T47D (cell line): ENCODE results near the gene MYO9B.

Experiments used
- DNase-seq, 2 experiments: peaks; one replicate each; pipeline versions ENCODE4 v3.0.0 to v3.0.0-alpha.2; 2011 to 2012; ENCODE audit warnings: low read depth in 1 of 2, low spot score in 1 of 2
- JUND ChIP-seq: IDR thresholded peaks from 2 replicates; pipeline ENCODE4 v1.6.1; 2012; ENCODE audit warnings: low read depth
- in situ Hi-C: cut with HindIII; loops from 2 replicates; pipeline ENCODE4 v1.10.0; 2016; ENCODE audit warnings: low sequenced_read_pairs, low pct_unique_long_range_greater_than_20kb

The MYO9B gene

DNA sequence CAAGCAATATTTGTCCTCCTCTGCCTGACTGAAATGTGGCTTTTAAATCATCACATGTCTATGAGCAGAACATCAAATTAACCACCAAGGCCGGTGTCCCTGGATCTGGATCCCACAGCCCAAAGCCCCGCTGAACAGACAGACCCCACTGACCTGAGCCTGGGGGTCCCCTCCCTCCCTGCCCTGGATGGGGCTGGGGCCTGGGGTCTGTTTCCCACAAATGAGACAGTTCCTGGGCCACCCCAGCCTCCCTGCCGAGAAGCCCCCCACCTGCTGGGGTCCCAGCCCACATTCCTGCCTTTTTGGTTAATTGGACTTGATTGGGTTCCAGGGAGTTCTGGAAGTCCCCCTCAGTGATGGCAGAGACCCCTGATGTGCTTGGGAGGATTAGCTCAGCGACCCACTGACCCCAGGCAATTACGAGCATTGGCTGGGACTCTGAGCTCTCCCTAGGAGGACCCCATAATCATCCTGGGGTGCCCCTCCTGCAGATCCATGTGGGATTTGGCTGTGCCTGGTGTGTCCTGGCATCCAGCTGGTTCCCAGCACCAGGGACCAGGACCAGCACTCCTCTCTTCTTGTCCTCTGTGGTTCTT, 29.6 kb upstream of the MYO9B start:
- in situ Hi-C loops, result no loop called here
- DNase-seq, result no peak
- no peak for TF ChIP-seq JUND

DNA sequence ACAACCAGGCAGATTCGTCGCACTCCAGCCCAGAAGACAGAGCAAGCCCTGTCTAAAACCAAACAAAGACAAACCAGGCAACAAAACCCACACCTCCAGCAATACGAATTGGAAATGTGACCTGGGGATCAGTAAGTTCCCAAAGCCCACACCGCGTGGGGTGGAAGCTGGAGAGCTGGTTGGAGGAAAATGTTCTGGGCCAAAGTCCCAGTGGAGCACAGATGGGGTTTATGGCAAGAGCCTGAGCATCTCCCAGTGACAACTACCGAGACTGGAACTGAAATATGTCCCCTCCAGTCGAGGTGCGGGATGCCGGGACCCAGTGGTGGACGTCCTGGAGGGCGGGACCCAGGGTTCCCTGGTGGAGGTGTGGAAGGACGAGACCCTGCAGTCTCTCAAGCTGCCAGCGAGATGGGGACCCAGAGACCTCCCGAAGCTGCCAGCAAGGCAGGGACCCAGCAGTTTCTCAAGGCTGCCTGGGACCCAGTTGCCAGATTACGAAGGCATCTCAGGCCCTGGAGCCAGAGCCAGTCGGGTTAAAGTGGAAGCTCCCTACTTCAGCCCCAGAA, 26.6 kb upstream of the MYO9B start:
- no peak for DNase-seq
- in situ Hi-C loops, result no loop called here
- no peak for TF ChIP-seq JUND

DNA sequence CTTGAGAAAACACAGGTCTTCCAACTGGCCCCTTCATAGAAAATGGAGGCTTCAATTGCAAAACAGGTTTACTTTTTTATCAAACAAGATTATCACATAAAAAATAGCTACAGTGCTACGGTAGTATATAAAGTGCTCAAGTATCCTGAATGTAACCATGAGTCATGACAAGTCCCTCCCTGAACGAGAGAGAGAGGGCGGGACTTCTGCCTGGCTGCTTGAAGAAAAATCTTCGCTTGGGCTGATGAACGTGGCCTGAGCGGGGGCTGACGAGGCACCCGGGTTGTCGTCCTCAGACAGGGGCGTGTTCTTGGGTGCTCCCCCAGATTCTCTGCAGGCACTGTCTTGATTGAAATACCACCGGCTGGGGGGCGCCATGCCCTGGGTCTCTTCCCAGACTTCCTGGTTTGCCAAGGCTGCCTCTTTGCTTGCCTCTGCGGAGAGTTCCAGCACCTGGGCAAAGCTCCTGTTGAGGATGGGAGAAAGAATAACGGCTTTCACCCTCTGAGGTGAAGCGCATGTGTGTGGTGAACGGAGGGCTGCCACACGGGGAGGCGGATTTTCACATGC, 25.8 kb upstream of the MYO9B start:
- no peak for TF ChIP-seq JUND
- in situ Hi-C loops, result no loop called here

DNA sequence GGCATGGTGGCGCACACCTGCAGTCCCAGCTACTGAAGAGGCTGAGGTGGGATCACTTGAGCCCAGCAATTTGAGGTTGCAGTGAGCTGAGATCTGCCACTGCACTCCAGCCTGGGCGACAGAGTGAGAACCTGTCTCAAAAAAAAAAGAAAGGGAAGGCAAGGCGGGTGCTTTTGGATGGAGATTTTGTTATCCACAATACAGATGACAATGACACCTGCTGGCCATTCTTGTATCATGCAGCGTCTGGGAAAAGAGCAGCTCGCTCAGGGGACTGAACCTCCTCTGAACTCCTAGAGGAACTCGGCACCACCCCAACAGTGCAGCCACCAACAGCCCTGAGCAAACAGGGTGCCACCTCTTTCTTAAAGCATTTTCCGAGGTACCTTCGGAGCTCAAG, 23.1 kb upstream of the MYO9B start:
- peak; percentile 36 to 75 for DNase-seq
- no peak for TF ChIP-seq JUND
- in situ Hi-C loops, result no loop called here

More for the DNA sequence above, 25.8 kb upstream of the MYO9B start:
- DNase-seq, result no peak

DNA sequence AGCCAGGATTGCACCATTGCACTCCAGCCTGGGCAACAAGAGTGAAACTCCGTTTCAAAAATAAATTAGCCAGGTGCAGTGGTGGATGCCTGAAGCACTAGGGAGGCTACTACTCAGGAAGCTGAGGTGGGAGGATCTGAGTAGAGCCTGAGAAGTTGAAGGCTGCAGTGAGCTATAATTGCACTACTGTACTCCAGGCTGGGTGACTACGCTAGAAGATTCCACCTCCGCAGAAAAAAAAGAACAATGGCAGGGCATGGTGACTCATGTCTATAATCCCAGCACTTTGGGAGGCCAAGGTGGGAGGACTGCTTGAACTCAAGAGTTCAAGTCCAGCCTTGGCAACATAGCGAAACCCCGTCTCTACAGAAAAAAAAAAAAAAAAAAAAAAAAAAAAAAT, 20.8 kb upstream of the MYO9B start:
- no peak for DNase-seq
- in situ Hi-C loops, result no loop called here

DNA sequence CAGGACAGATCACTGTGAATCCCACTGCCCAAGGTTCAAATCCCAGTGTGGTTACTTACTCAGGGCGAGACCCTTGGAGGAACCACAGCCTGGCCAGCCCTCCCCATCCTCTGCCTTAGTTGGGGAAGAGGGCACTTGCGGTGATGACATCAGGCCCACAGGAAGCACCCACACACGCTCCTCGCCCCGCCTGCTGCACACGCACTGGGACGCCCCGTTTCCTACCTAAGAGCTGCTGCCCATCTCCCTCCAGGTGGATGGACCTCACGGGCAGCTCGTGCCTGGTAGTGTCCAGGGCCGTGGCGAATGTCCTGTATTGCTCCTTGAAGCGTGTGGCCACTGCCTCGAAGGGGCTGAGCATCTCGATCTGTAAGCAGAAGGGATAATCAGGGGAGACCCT, 19.9 kb upstream of the MYO9B start:
- in situ Hi-C loops, result no loop called here
- no peak for TF ChIP-seq JUND
- no peak for DNase-seq

More for the DNA sequence above, 20.8 kb upstream of the MYO9B start:
- no peak for TF ChIP-seq JUND

DNA sequence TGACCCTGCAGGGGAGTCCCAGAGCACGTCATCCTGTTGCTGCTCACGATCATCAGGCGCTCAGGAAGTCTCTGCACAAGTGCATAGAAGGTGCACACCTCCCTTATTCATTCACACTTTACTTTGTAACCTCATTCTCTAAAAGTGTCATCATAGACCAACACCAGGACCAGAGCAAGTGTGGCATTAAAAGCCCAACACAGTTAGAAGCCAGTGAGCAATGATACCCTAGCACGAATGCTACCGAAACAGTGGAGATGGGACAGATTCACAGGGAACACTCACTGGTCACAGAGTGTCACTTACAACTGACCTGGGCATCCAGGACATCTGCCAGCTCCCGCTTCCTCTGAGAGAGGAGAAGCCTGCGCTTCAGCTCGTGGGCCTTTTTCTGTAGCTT, 17.3 kb upstream of the MYO9B start:
- peak in 1 of 2 experiments; percentile 33 for DNase-seq
- no peak for TF ChIP-seq JUND
- in situ Hi-C loops, result no loop called here

DNA sequence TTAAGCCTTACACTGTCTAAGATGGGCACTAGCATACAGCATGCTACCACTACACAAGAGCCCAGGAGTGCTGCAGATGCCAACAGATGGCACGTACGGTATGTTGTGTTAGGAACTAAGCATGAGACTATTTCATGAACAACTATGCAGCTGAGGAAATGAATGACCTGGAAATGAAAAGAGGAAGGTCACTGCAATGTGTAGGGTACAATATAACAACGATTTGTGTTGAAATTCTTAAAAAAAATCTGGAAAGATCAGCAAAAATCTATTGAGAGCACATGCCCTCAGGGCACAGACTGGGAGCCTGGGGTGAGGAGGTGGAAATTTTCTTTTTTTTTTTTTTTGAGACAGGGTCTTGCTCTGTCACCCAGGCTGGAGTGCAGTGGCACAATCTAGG, 14.8 kb upstream of the MYO9B start:
- in situ Hi-C loops, result no loop called here
- no peak for DNase-seq
- no peak for TF ChIP-seq JUND

DNA sequence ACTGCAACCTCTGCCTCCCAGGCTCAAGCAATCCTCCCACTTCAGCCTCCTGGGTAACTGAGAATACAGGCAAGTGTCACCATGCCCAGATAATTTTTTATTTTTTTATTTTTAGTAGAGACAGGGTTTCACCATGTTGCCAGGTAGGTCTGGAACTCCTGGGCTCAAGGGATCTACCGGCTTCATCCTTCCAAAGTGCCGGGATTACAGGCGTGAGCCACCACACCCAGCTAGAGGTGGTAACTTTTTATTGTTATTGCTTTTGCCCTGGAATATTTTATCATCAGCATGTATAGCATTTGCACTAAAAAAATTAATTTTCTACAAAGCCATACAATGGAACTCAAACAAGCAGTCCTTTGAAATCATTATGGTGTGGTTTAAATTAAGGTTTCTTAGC, 14.4 kb upstream of the MYO9B start:
- TF ChIP-seq JUND, result no peak
- DNase-seq, result no peak
- in situ Hi-C loops, result no loop called here

DNA sequence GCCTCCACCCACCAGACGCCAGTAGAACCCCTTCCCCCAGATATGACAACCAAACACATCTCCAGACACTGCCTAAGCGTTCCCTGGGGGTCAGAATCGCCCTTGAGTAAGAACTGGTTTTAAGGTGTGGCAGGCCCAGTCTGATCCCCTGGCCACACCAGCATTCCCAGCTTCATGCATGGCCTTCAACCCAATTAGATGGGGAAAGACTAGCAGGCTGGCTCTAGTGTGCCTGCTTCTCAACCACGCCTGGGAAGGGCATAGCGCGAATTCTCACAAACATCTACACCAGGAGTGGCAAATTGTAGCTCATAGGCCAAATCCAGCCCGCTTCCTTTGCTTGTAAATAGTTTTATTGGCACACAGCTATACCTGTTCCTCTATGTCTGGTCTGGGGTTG, 13.9 kb upstream of the MYO9B start:
- TF ChIP-seq JUND, result no peak
- in situ Hi-C loops, result no loop called here
- DNase-seq, result no peak

DNA sequence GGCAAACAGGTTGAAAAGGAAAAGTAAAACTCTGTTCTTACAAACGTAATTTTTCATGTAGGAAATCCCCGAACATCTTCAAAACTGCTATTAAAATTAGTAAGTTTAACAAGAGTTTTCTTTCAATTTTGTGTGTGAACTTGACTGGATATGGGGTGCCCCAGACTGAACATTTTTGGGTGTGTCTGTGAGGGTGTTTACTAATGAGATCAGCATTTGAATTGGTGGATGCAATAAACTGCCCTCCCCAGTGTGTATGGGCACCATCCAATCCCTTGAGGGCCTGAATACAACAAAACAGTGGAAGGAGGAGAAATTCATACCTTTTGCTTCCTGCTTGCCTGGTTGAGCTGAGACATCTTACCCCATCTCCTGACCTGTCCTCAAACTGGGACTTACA, 12.1 kb upstream of the MYO9B start:
- in situ Hi-C loops, result no loop called here
- DNase-seq, result no peak
- no peak for TF ChIP-seq JUND

DNA sequence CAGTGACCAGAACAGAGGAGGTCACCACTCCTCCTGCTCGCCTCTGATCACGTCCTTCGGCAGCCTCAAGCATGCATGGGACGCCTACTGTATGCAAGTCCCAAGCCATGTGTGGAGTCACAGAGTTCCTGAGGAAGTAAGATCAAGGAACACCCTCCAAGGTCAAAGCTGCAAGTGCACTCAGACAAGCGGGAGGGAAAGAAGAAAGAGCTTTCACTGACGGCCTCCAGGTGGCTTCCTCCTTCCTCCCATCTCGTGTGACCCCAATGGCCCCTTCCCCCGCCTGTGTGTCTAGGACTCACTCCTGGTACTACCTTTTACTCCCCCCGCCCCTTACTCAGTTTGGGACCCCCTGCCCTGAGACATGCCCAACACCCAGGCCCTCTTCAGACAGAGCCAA, 6.4 kb upstream of the MYO9B start:
- DNase-seq, result no peak
- in situ Hi-C loops, result no loop called here
- no peak for TF ChIP-seq JUND

DNA sequence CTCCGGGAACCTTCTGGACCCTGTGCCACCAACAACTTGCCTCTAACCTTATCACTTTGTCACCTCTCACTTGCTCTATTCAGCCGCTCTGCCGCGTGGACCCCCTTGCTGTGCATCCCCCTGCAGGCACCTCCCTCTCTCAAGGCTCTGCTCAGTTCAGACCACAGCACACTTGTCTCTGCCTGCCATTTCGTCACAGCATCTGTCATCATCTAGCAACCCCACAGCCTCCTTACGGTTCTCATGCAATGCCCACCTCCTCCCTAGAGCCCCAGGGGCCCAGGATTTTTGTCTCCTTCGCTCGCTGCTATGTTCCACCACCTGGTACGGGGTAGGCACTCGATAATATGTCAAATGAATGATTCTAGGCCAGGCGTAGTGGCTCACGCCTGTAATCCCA, 5.2 kb upstream of the MYO9B start:
- in situ Hi-C loops, result no loop called here
- DNase-seq, result no peak
- TF ChIP-seq JUND, result no peak

DNA sequence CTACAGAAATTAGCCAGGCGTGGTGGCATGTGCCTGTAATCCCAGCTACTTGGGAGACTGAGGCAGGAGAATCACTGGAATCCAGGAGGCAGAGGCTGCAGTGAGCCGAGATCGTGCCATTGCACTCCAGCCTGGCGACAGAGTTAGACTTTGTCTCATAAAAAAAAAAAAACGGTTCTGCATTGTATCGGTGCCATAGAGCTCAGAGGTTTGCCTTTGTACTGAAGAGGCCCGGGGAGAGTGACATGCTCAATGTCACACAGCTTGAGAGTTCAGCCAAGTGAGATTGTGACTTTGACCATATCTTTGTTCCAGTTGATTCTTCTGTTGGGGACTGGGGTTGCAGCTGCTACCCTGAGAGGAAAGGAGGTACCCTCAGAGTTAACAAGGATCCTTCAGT, 4.7 kb upstream of the MYO9B start:
- TF ChIP-seq JUND, result no peak
- in situ Hi-C loops, result no loop called here
- no peak for DNase-seq
